Right atrium auricular region (tissue), 2 donors: Measurements from ENCODE around the gene NIPAL3. TPM values are rescaled to one million over a fixed set of nuclear protein-coding genes. Genes with fewer than 3 reads are reported as not detected.

Experiments
- DNase-seq: peaks from one replicate; pipeline ENCODE4 v3.0.0-alpha.2; 2019; ENCODE audit warnings: low spot score
- H3K27ac ChIP-seq, 2 donors: fragments of 200-600 bp; sonication (generic); 1 replicate in 1 of 2; 2 replicates in 1 of 2; pipeline ENCODE4 v1.5.1; 2016 to 2019
- H3K27me3 ChIP-seq, 2 donors: fragments of 200-600 bp; sonication (generic); one replicate each; pipeline versions ENCODE4 v1.5.1 to v1.6.0; 2017 to 2019
- H3K36me3 ChIP-seq: fragments of 200-600 bp; sonication (generic); one replicate; pipeline ENCODE4 v1.5.1; 2016
- H3K4me1 ChIP-seq, 2 donors: fragments of 200-600 bp; sonication (generic); one replicate each; pipeline versions ENCODE4 v1.5.1 to v1.6.0; 2017 to 2019
- H3K4me3 ChIP-seq, 2 donors: fragments of 200-600 bp; sonication (generic); 1 replicate in 1 of 2; 2 replicates in 1 of 2; pipeline ENCODE4 v1.5.1; 2017 to 2019; ENCODE audit warnings: mild to moderate bottlenecking in 1 of 2, moderate library complexity in 1 of 2
- H3K9me3 ChIP-seq, 2 donors: fragments of 200-600 bp; sonication (generic); one replicate each; pipeline ENCODE4 v1.5.1; 2019
- CTCF ChIP-seq, 2 donors: fragments of 200-600 bp; sonication (generic); IDR thresholded peaks; one replicate each; pipeline ENCODE4 v1.5.1; 2019; ENCODE audit warnings: antibody characterized with exemption in 2 of 2
- total RNA-seq, 2 donors: library from RNA; depleted of rRNA; stranded (reverse); fragments of >200 nt; gene quantifications; one replicate each; pipeline ENCODE4 v1.1.0, GENCODE V29; 2016

The NIPAL3 gene
- total RNA-seq, 2 donors from 2014 or later: 34.8 to 43.3 TPM

DNA sequence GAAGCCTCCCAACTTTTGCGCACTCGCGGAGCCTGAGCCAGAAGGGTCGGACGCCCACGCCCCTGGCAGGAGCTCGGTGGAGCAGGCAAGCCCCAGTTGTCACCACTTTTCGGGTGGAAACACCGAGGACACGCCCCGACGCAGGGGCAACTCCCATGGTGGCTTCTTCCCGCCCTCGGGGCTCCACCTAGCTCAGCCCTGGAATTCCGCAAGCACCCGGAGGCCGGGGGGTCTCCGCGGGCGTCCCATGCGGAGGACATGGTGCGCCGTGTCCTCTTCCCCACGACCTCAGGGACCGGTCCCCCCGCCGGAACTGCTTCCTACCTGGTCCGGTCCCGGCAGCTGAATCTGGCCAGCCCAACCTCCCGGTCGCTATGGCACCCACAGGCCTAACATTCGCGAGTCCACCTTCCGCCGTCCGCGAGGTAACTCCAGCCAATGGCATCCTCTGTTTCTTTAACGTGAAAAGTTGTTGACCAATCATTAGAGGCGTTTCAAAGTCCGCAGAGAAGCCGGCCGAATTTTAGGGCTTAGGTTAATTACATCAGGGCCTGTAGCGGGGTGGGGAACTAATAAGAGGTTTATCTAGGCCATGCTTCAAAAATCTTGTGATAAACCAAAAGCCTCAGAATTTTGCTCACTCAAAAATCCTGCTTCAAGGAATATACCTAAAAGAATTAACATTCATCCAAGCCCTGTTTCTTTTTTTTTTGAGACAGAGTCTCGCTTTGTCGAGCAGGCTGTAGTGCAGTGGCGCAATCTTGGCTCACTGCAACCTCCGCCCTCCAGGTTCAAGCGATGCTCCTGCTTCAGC is 2.0 kb upstream of the NIPAL3 start, which contains the start of gene STPG1:
TSS of gene STPG1 (minus strand) at position 433 of the 814 bp plus-strand sequence. CDS start 12,394 bp downstream, outside the sequence.
- Histone ChIP-seq H3K4me1 (peaks cover 0 to 14% of the 10 kb centered on the region in 2 donors), H3K36me3 (no peaks in the 10 kb centered on the region), H3K27me3 (no peaks in the 10 kb centered on the region), H3K4me3 (peak within 1 kb of the TSS; percentile 81 to 86), H3K9me3 (no peaks in the 10 kb centered on the region), H3K27ac (peak within 1 kb of the TSS; percentile 74 to 82)
- TF ChIP-seq CTCF (IDR thresholded peaks at IDR 0.05): peak in 1 of 2 donors; percentile 15
- peak; percentile 87 for DNase-seq

DNA sequence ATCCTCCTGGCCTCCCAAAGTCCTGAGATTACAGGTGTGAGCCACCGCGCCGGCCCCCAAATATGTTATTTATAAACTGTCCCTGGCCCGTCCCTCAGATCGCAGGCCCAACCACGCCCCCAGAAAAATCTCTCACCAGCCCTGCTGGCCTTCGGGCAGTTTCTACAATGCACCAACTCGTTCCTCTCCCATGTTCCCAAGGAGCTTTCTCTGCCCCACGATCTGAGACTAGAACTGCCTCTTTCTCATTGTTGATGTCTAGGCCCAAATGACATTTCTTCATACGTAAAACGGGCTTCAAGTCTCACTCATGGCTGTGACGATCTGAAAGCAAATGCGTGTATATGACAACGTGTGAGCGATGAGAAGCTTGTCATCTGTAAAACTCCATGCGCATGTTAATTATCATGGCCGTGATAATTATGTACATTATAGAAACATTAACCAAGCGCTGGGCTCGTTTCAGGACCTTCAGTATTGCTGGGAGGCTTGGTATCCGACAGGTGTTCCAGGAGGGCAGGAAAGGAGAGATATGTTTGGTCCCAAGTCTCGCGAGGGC is 748 bp upstream of the NIPAL3 start:
- H3K27ac ChIP-seq: peak overlapping the region; percentile 15 to 32

DNA sequence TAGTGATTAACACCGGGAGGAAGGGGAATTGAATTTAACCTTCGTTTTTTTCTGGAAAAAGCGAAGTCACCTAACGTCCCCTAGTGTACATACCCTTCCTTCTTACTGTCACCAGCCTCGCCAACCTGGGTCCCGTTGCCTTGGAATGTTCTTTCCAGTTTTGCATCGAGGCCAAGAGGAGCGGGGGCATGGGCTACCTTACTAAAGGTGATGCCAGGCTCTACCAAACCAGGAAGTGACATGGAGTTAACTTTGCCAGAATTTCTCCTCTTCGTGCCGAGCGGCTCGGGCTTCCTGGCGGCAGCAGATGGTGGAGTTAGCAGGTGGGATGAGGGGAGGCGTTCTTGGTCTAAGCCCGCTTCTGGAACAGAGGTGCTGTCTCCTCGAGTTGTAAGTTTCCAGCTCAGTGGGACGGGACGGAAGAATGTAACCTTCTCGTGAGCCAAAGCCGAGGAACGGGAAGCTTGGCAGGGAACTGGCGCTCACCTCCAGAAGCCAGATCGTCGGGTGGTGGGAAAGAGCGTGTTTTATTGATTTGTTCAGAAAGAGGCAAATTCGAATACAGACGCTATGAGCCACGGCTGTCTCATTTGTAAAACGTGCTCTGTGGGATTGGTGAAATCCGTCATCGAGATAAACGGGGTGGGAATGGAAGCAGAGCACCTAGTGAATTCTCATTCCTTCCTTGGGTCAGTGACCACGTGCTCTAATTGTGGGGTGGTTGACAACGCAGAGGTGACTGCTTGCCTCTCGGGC is 486 bp downstream of the NIPAL3 start:
- Histone ChIP-seq H3K27me3 (no peaks in the 10 kb centered on the region), H3K4me1 (peaks cover 0 to 14% of the 10 kb centered on the region in 2 donors), H3K36me3 (no peaks in the 10 kb centered on the region), H3K27ac (peak overlapping the region; percentile 6 to 29), H3K4me3 (peak overlapping the region; percentile 58 to 71), H3K9me3 (no peaks in the 10 kb centered on the region)
- no peak for DNase-seq
- no peak for TF ChIP-seq CTCF (IDR thresholded peaks at IDR 0.05)

More for the DNA sequence above, 748 bp upstream of the NIPAL3 start:
- TF ChIP-seq CTCF (IDR thresholded peaks at IDR 0.05): no peak
- Histone ChIP-seq H3K9me3 (no peaks in the 10 kb centered on the region), H3K4me3 (peak overlapping the region; percentile 58 to 71), H3K36me3 (no peaks in the 10 kb centered on the region), H3K4me1 (peaks cover 0 to 14% of the 10 kb centered on the region in 2 donors), H3K27me3 (no peaks in the 10 kb centered on the region)
- no peak for DNase-seq

GRCh38 chr1:24416666-24417391 is 1.2 kb downstream of the NIPAL3 start:
- Histone ChIP-seq H3K27me3 (no peaks in the 10 kb centered on the region), H3K9me3 (no peaks in the 10 kb centered on the region), H3K4me1 (peaks cover 0 to 14% of the 10 kb centered on the region in 2 donors), H3K36me3 (no peaks in the 10 kb centered on the region), H3K27ac (no peak overlapping the region), H3K4me3 (peak overlapping the region; percentile 58 to 71)
- DNase-seq: no peak
- TF ChIP-seq CTCF (IDR thresholded peaks at IDR 0.05): no peak

GRCh38 chr1:24417681-24418080 is 2.1 kb downstream of the NIPAL3 start:
- Histone ChIP-seq H3K27ac (no peak overlapping the region), H3K4me1 (peaks cover 0 to 14% of the 10 kb centered on the region in 2 donors), H3K4me3 (no peak overlapping the region), H3K27me3 (no peaks in the 10 kb centered on the region), H3K36me3 (no peaks in the 10 kb centered on the region), H3K9me3 (no peaks in the 10 kb centered on the region)
- TF ChIP-seq CTCF (IDR thresholded peaks at IDR 0.05): no peak
- no peak for DNase-seq
